HG02840 (cell line): Measurements from ENCODE around the gene AP1S3.
"Not testable (repeated sequence)": the region's sequence is repeated elsewhere in the genome, so short reads cannot be mapped to it uniquely, and the experiment has no call there.

ENCODE experiments used
- ATAC-seq: cut with Tn5 transposase; IDR thresholded peaks from one replicate; pipeline ENCODE4 v1.9.1; 2021; ENCODE audit warnings: mild to moderate bottlenecking, moderate library complexity, moderate number of reproducible peaks; ENCODE audit not compliant: unreplicated experiment, low FRiP score

AP1S3 gene

GRCh38 chr2:223811757-223812156 is 25.6 kb downstream of the AP1S3 start:
- no peak for ATAC-seq

- no peak for ATAC-seq
These were observed 32.4 kb downstream of the AP1S3 start for GRCh38 chr2:223805008-223805407.

GRCh38 chr2:223801736-223802135 is 35.6 kb downstream of the AP1S3 start:
- ATAC-seq = no peak

GRCh38 chr2:223800908-223801307 is 36.5 kb downstream of the AP1S3 start:
- ATAC-seq = peak; percentile 31

- peak; percentile 97 for ATAC-seq
These were observed 39.3 kb downstream of the AP1S3 start for GRCh38 chr2:223797811-223798721.

- no peak for ATAC-seq
These were observed 40.3 kb downstream of the AP1S3 start for GRCh38 chr2:223797037-223797436.

GRCh38 chr2:223789423-223789822 is 48.0 kb downstream of the AP1S3 start:
- ATAC-seq = no peak

GRCh38 chr2:223788826-223789225 is 48.6 kb downstream of the AP1S3 start:
- no peak for ATAC-seq

GRCh38 chr2:223788106-223788505 is 49.3 kb downstream of the AP1S3 start:
- not testable (repeated sequence) for ATAC-seq

- ATAC-seq = no peak
These were observed 50.0 kb downstream of the AP1S3 start for GRCh38 chr2:223787358-223787757.

- no peak for ATAC-seq
These were observed 50.4 kb downstream of the AP1S3 start for GRCh38 chr2:223786943-223787342.

- ATAC-seq = no peak
These were observed 51.1 kb downstream of the AP1S3 start for GRCh38 chr2:223786236-223786635.

- ATAC-seq = no peak
These were observed 53.1 kb downstream of the AP1S3 start for GRCh38 chr2:223784221-223784772.

- no peak for ATAC-seq
These were observed 54.8 kb downstream of the AP1S3 start for GRCh38 chr2:223782629-223783028.

- no peak for ATAC-seq
These were observed 55.8 kb downstream of the AP1S3 start for GRCh38 chr2:223781560-223781959.

- ATAC-seq = peak; percentile 60
These were observed 57.5 kb downstream of the AP1S3 start for GRCh38 chr2:223779877-223780276.

GRCh38 chr2:223774193-223774592 is 63.2 kb downstream of the AP1S3 start:
- ATAC-seq = no peak

GRCh38 chr2:223772363-223772762 is 65.0 kb downstream of the AP1S3 start:
- no peak for ATAC-seq

GRCh38 chr2:223771475-223771874 is 65.9 kb downstream of the AP1S3 start:
- no peak for ATAC-seq

- ATAC-seq = no peak
These were observed 69.2 kb downstream of the AP1S3 start for GRCh38 chr2:223768179-223768578.

GRCh38 chr2:223767341-223767740 is 70.0 kb downstream of the AP1S3 start:
- ATAC-seq = no peak

GRCh38 chr2:223765221-223765785 is 72.1 kb downstream of the AP1S3 start:
- no peak for ATAC-seq
